ENCODE results near the gene NOX5. TPM values are rescaled to one million over a fixed set of nuclear protein-coding genes. Genes with fewer than 3 reads are reported as not detected.

NOX5 gene
- total and polyA plus RNA-seq, 4 donors, result under 0.01 to 0.08 (median 0.01) TPM

DNA sequence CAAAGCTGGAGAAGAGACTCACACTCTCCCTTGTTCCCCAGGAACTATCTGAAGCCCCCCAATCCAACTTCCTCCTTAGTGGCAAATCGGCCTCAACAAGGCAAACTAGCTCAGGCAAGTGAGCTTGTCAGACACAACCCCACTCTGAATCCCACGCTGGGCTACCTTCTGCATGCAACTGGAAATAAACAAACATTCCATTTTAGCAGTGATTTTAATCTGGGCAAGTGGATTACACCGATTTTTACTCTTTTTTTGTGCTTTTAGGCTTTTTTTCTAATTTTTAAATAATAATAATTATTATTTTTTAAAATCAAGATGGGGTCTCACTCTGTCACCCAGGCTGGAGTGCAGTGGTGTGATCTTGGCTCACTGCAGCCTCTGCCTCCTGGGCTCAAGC, 2.9 kb upstream of the NOX5 start:
- no peaks in the 10 kb centered on the region for H3K27me3 ChIP-seq (ENCODE audit: control insufficient read depth in 4 of 4, insufficient read depth in 4 of 4, low read length in 3 of 4)
- H3K4me1 ChIP-seq (ENCODE audit: control insufficient read depth in 4 of 4, insufficient read depth in 4 of 4, low read length in 3 of 4), result no peaks in the 10 kb centered on the region
- 90% methylated on average over 3 of the region's 3 CpGs for WGBS
- H3K27ac ChIP-seq (ENCODE audit: low read depth in 1 of 2, low read length in 2 of 2), result no peak overlapping the region
- H3K4me3 ChIP-seq (ENCODE audit: low read depth in 1 of 3, low read length in 3 of 3), result no peak overlapping the region
- no peaks in the 10 kb centered on the region for H3K9me3 ChIP-seq (ENCODE audit: control insufficient read depth in 4 of 4, low read length in 3 of 4)
- no peak for TF ChIP-seq GABPA (IDR thresholded peaks at IDR 0.05 in 1 of 2, conservative IDR thresholded peaks at IDR 0.05 in 1 of 2)
- TF ChIP-seq MAX (IDR thresholded peaks at IDR 0.05), result no peak
- TF ChIP-seq HNF4A (conservative IDR thresholded peaks at IDR 0.05), result no peak
- no peak for TF ChIP-seq TAF1 (conservative IDR thresholded peaks at IDR 0.05)
- no peak for TF ChIP-seq EGR1 (IDR thresholded peaks at IDR 0.05; ENCODE audit: low read depth in 2 of 2)
- no peak for TF ChIP-seq RXRA (IDR thresholded peaks at IDR 0.05)
- TF ChIP-seq REST (IDR thresholded peaks at IDR 0.05), result no peak
- TF ChIP-seq, protein P1, sequence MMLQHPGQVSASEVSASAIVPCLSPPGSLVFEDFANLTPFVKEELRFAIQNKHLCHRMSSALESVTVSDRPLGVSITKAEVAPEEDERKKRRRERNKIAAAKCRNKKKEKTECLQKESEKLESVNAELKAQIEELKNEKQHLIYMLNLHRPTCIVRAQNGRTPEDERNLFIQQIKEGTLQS (IDR thresholded peaks at IDR 0.05), result no peak
- no peak overlapping the region for H3K9ac ChIP-seq (ENCODE audit: low read depth in 1 of 2, low read length in 2 of 2)
- H3K36me3 ChIP-seq (ENCODE audit: control insufficient read depth in 4 of 4, insufficient read depth in 3 of 4, low read depth in 1 of 4, low read length in 3 of 4), result no peaks in the 10 kb centered on the region
- DNase-seq (ENCODE audit: low spot score), result no peak

DNA sequence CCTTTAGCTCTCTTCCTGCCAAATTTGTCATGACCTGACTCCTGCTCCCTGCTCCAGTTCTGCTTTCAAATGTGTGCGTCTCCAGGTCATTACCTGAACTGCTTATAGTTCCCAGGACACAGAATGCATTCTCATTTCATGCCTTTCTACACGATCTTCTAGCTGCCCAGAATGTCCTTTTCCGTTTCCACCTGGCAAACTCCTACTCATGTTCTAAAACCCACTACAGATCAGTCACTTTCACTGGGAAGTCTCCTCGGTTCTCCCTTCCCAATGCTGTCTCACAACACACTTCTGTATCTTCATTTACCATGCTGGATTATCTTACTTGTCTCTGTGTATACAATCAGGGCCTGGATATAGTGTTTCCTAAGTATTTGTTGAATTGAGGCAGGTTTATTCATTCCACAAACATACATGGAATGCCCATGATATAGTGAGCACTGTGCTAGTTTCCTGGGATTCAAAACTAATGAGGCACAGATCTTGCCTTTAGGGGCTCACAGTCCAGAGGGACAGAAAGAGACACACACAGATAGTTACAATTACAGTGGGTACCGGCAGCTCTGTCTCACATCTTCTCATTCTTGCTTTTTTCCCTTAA, 1.6 kb upstream of the NOX5 start:
- H3K27ac ChIP-seq (ENCODE audit: low read depth in 1 of 2, low read length in 2 of 2), result no peak overlapping the region
- no peaks in the 10 kb centered on the region for H3K36me3 ChIP-seq (ENCODE audit: control insufficient read depth in 4 of 4, insufficient read depth in 3 of 4, low read depth in 1 of 4, low read length in 3 of 4)
- H3K9ac ChIP-seq (ENCODE audit: low read depth in 1 of 2, low read length in 2 of 2), result no peak overlapping the region
- TF ChIP-seq GABPA (IDR thresholded peaks at IDR 0.05 in 1 of 2, conservative IDR thresholded peaks at IDR 0.05 in 1 of 2), result no peak
- TF ChIP-seq FOXA1 (IDR thresholded peaks at IDR 0.05), result no peak
- no peak for TF ChIP-seq SP1 (IDR thresholded peaks at IDR 0.05)
- no peak for TF ChIP-seq MAX (IDR thresholded peaks at IDR 0.05)
- no peak for DNase-seq (ENCODE audit: low spot score)
- no peak overlapping the region for H3K4me3 ChIP-seq (ENCODE audit: low read depth in 1 of 3, low read length in 3 of 3)
- no peaks in the 10 kb centered on the region for H3K27me3 ChIP-seq (ENCODE audit: control insufficient read depth in 4 of 4, insufficient read depth in 4 of 4, low read length in 3 of 4)
- H3K4me1 ChIP-seq (ENCODE audit: control insufficient read depth in 4 of 4, insufficient read depth in 4 of 4, low read length in 3 of 4), result no peaks in the 10 kb centered on the region
- no peaks in the 10 kb centered on the region for H3K9me3 ChIP-seq (ENCODE audit: control insufficient read depth in 4 of 4, low read length in 3 of 4)
- WGBS, result 90% methylated on average over 5 of the region's 5 CpGs

GRCh38 chr15:69013726-69014406, 629 bp upstream of the NOX5 start:
- H3K27me3 ChIP-seq (ENCODE audit: control insufficient read depth in 4 of 4, insufficient read depth in 4 of 4, low read length in 3 of 4), result no peaks in the 10 kb centered on the region
- no peaks in the 10 kb centered on the region for H3K4me1 ChIP-seq (ENCODE audit: control insufficient read depth in 4 of 4, insufficient read depth in 4 of 4, low read length in 3 of 4)
- WGBS, result 85% methylated on average over 4 of the region's 4 CpGs
- H3K9ac ChIP-seq (ENCODE audit: low read depth in 1 of 2, low read length in 2 of 2), result no peak overlapping the region
- H3K36me3 ChIP-seq (ENCODE audit: control insufficient read depth in 4 of 4, insufficient read depth in 3 of 4, low read depth in 1 of 4, low read length in 3 of 4), result no peaks in the 10 kb centered on the region
- no peaks in the 10 kb centered on the region for H3K9me3 ChIP-seq (ENCODE audit: control insufficient read depth in 4 of 4, low read length in 3 of 4)
- no peak overlapping the region for H3K27ac ChIP-seq (ENCODE audit: low read depth in 1 of 2, low read length in 2 of 2)
- no peak overlapping the region for H3K4me3 ChIP-seq (ENCODE audit: low read depth in 1 of 3, low read length in 3 of 3)
- no peak for DNase-seq (ENCODE audit: low spot score)
- TF ChIP-seq FOXA2 (IDR thresholded peaks at IDR 0.05) (no peak), FOXA1 (IDR thresholded peaks at IDR 0.05) (no peak), CTCF (IDR thresholded peaks at IDR 0.05; ENCODE audit: low read depth, low read length, missing input control) (no peak), SP1 (IDR thresholded peaks at IDR 0.05) (no peak), EGR1 (IDR thresholded peaks at IDR 0.05; ENCODE audit: low read depth in 2 of 2) (no peak), REST (IDR thresholded peaks at IDR 0.05) (no peak), JUND (IDR thresholded peaks at IDR 0.05) (no peak), MAX (IDR thresholded peaks at IDR 0.05) (no peak), RAD21 (IDR thresholded peaks at IDR 0.05) (no peak), TAF1 (conservative IDR thresholded peaks at IDR 0.05) (no peak)
- TF ChIP-seq, protein P1 (IDR thresholded peaks at IDR 0.05), result no peak

All from liver (tissue), 9 donors.